ENCODE measurements around the gene ICE1. TPM values are rescaled to one million over a fixed set of nuclear protein-coding genes. Genes with fewer than 3 reads are reported as not detected.

The ICE1 gene
- total and polyA plus RNA-seq, 8 donors: 4.0 to 15.0 (median 9.3) TPM

GRCh38 chr5:5377780-5378179, 44.7 kb upstream of the ICE1 start:
- H3K27me3 ChIP-seq: no peaks in the 10 kb centered on the region
- intact Hi-C loops (cut with DNase I): no loop called here
- H3K4me1 ChIP-seq: no peaks in the 10 kb centered on the region
- no peaks in the 10 kb centered on the region for H3K36me3 ChIP-seq
- no peak overlapping the region for H3K4me3 ChIP-seq
- H3K27ac ChIP-seq: no peak overlapping the region
- no peak for ATAC-seq
- TF ChIP-seq, protein P1, sequence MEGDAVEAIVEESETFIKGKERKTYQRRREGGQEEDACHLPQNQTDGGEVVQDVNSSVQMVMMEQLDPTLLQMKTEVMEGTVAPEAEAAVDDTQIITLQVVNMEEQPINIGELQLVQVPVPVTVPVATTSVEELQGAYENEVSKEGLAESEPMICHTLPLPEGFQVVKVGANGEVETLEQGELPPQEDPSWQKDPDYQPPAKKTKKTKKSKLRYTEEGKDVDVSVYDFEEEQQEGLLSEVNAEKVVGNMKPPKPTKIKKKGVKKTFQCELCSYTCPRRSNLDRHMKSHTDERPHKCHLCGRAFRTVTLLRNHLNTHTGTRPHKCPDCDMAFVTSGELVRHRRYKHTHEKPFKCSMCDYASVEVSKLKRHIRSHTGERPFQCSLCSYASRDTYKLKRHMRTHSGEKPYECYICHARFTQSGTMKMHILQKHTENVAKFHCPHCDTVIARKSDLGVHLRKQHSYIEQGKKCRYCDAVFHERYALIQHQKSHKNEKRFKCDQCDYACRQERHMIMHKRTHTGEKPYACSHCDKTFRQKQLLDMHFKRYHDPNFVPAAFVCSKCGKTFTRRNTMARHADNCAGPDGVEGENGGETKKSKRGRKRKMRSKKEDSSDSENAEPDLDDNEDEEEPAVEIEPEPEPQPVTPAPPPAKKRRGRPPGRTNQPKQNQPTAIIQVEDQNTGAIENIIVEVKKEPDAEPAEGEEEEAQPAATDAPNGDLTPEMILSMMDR (IDR thresholded peaks at IDR 0.05): no peak
- 83 to 90% methylated on average over 6 of the region's 6 CpGs for WGBS, 2 donors
- DNase-seq: no peak
- no peaks in the 10 kb centered on the region for H3K9me3 ChIP-seq
- no peak for FAIRE-seq

DNA sequence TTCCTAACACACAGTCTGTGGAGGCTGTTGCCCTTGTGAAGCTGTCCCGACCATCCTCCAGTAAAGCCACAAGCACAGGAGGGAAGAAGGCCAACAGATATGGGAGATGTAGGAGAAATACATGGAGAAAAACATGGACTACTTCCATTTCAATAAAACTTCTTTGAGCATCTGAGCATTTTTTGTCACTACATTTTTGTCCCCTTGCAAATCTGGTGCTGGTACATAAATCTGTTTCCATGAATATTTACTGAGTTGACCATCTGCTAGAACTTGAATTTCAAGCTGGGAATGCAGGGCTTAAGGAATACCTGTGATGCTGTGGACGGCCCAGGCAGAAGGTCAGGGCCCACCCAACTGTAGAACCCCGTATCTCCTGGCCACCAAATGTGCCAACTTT, 43.9 kb upstream of the ICE1 start:
- DNase-seq (no peak), FAIRE-seq (no peak), ATAC-seq (no peak)
- TF ChIP-seq, protein P1 (IDR thresholded peaks at IDR 0.05): no peak
- Histone ChIP-seq H3K9me3 (no peaks in the 10 kb centered on the region), H3K4me3 (no peak overlapping the region), H3K27ac (no peak overlapping the region), H3K4me1 (no peaks in the 10 kb centered on the region), H3K27me3 (no peaks in the 10 kb centered on the region), H3K36me3 (no peaks in the 10 kb centered on the region)
- intact Hi-C loops (cut with DNase I): no loop called here
- 83 to 90% methylated on average over 3 of the region's 3 CpGs for WGBS, 2 donors

DNA sequence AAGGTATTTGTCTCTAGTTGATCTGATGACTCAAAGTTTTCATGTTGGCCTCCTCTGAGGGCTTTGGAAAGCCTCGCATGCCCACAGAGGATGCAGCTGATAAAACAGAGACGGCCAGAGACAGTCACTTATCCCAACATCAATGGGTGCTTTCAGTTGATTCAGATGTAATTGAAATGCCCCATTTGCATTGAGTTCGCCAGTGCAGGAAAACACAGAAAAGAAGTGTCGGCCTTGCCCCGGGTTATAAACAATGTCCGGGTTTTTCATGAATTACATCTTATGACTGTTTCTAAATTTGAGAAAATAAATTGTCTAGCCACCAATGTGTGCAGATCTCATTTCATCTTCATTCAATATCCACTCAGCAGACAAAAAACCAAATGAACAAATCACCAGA, 42.2 kb upstream of the ICE1 start:
- intact Hi-C loops (cut with DNase I): no loop called here
- H3K9me3 ChIP-seq: no peaks in the 10 kb centered on the region
- H3K27ac ChIP-seq: no peak overlapping the region
- H3K36me3 ChIP-seq: no peaks in the 10 kb centered on the region
- no peak for DNase-seq
- WGBS, 2 donors: 91 to 93% methylated on average over 6 of the region's 6 CpGs
- TF ChIP-seq, protein P1 (IDR thresholded peaks at IDR 0.05): no peak
- no peak for ATAC-seq
- no peak for FAIRE-seq
- H3K27me3 ChIP-seq: no peaks in the 10 kb centered on the region
- no peak overlapping the region for H3K4me3 ChIP-seq
- no peaks in the 10 kb centered on the region for H3K4me1 ChIP-seq

GRCh38 chr5:5381310-5381913, 41.1 kb upstream of the ICE1 start:
- Histone ChIP-seq H3K27me3 (no peaks in the 10 kb centered on the region), H3K27ac (no peak overlapping the region), H3K36me3 (no peaks in the 10 kb centered on the region), H3K4me3 (no peak overlapping the region), H3K9me3 (no peaks in the 10 kb centered on the region), H3K4me1 (no peaks in the 10 kb centered on the region)
- TF ChIP-seq, protein P1 (IDR thresholded peaks at IDR 0.05): no peak
- DNase-seq (no peak), ATAC-seq (peak; percentile 30 to 72 (median 38)), FAIRE-seq (no peak)
- WGBS, 2 donors: 48 to 51% methylated on average over 9 of the region's 9 CpGs
- intact Hi-C loops (cut with DNase I): no loop called here

DNA sequence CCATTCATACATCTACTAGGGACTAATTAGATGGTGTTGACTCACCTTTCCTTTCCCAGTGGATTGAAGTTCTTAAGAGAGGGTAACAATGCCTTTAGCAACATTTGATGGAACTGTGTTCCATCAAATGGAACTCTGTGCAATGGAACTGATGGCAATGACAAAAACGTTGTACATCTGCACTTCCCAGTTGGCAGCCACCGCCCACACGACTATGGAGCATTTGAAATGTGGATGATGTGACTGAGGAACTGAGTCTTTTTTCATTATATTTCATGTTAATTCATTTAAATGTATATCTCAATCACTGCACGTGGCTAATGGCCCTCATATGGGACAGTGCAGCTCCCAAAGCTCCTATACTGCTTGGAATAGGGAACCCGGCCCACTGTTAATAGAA, 39.0 kb upstream of the ICE1 start:
- Histone ChIP-seq H3K9me3 (no peaks in the 10 kb centered on the region), H3K27ac (no peak overlapping the region), H3K4me3 (no peak overlapping the region), H3K4me1 (no peaks in the 10 kb centered on the region), H3K36me3 (no peaks in the 10 kb centered on the region), H3K27me3 (no peaks in the 10 kb centered on the region)
- FAIRE-seq: no peak
- no peak for DNase-seq
- ATAC-seq: no peak
- intact Hi-C loops (cut with DNase I): no loop called here
- 77 to 88% methylated on average over 5 of the region's 5 CpGs for WGBS, 2 donors
- TF ChIP-seq, protein P1 (IDR thresholded peaks at IDR 0.05): no peak
